ENCODE data around the gene STAMBP. TPM values are rescaled to one million over a fixed set of nuclear protein-coding genes. Genes with fewer than 3 reads are reported as not detected.

Gene STAMBP
- total and polyA plus RNA-seq, 2 of the 4 experiments (the other 2 are of a cell fraction) = 29.7 to 38.7 TPM

- ChIA-PET CTCF (no interaction called here), POLR2A (ENCODE audit: unreplicated experiment) (no interaction called here)
- Histone ChIP-seq H4K5ac (ENCODE audit: low read depth, low read length) (no peak overlapping the region), H3K4ac (ENCODE audit: low read depth, low read length) (no peak overlapping the region), H3K4me2 (ENCODE audit: low read depth, low read length) (no peak overlapping the region), H2BK5ac (ENCODE audit: low read depth, low read length, poor library complexity, severe bottlenecking) (no peak overlapping the region), H3K79me1 (ENCODE audit: low read depth in 1 of 2, low read length in 2 of 2) (peaks cover 0 to 7% of the 10 kb centered on the region in 2 experiments; a peak in 2 of 4 replicates), H2BK15ac (ENCODE audit: low read depth, low read length) (no peak overlapping the region), H3K9me3 (ENCODE audit: control insufficient read depth, insufficient read depth, low read length) (no peaks in the 10 kb centered on the region), H3K36me3 (ENCODE audit: control insufficient read depth, insufficient read depth, low read length) (peaks cover 58% of the 10 kb centered on the region), H3K27me3 (ENCODE audit: control insufficient read depth, insufficient read depth, low read length) (no peaks in the 10 kb centered on the region), H2AK9ac (replicated peaks; ENCODE audit: low read depth, low read length, poor library complexity) (no peak overlapping the region), H3K9me1 (ENCODE audit: insufficient read depth, low read length) (no peaks in the 10 kb centered on the region; the same call in 1 of the 2 replicates), H3K14ac (replicated peaks; ENCODE audit: low read depth, low read length) (no peak overlapping the region), H2AK5ac (ENCODE audit: low read depth, low read length) (no peak overlapping the region), H4K20me1 (ENCODE audit: insufficient read depth, low read length) (peaks cover 35% of the 10 kb centered on the region), H3K23ac (ENCODE audit: low read depth, low read length) (no peak overlapping the region), H4K8ac (ENCODE audit: low read depth in 2 of 2, low read length in 2 of 2) (no peak overlapping the region), H3K27ac (ENCODE audit: insufficient read depth, low read length) (no peak overlapping the region), H3K9ac (ENCODE audit: low read depth, low read length) (no peak overlapping the region), H3K4me3 (ENCODE audit: insufficient read depth, low read depth, low read length) (no peak overlapping the region), H4K91ac (ENCODE audit: insufficient read depth, low read depth, low read length) (no peak overlapping the region), H2AFZ (replicated peaks; ENCODE audit: low read length, poor library complexity) (no peak overlapping the region), H3K56ac (ENCODE audit: extremely low read depth, insufficient read depth, low read length) (no peak overlapping the region), H2BK20ac (ENCODE audit: low read depth, low read length) (no peak overlapping the region), H3K4me1 (ENCODE audit: control insufficient read depth, insufficient read depth, low read length) (no peaks in the 10 kb centered on the region), H3K18ac (ENCODE audit: low read depth, low read length) (no peak overlapping the region), H2BK120ac (ENCODE audit: low read depth, low read length) (no peak overlapping the region)
- no peak for DNase-seq
- dilution Hi-C loops (cut with HindIII; ENCODE audit: low sequenced_read_pairs, unreplicated experiment) = no loop called here
- WGBS, 2 experiments (ENCODE audit: extremely low coverage in 2 of 2, insufficient read length in 1 of 2) = 40% methylated on average over 1 of the region's 4 CpGs; no CpG with 5 or more reads in 1 of the 2 experiments
- BruUV-seq (replicated peaks) = no TSS peak
- in situ Hi-C loops (cut with MboI; ENCODE audit: low sequenced_read_pairs) = no loop called here
- intact Hi-C loops (cut with micrococcal nuclease) = no loop called here
- ATAC-seq (ENCODE audit: low read depth) = no peak
- TF ChIP-seq MXI1 (IDR thresholded peaks at IDR 0.05; ENCODE audit: borderline replicate concordance, low read depth, low read length) = no peak
- TF ChIP-seq RFX5 (IDR thresholded peaks at IDR 0.05; ENCODE audit: low read depth, low read length) = no peak
- TF ChIP-seq CEBPB (IDR thresholded peaks at IDR 0.05; ENCODE audit: low read depth, low read length) = no peak
- TF ChIP-seq USF2 (IDR thresholded peaks at IDR 0.05; ENCODE audit: low read depth, low read length) = no peak
- TF ChIP-seq SMC3 (IDR thresholded peaks at IDR 0.05; ENCODE audit: low read depth, low read length) = no peak
- TF ChIP-seq BHLHE40 (IDR thresholded peaks at IDR 0.05; ENCODE audit: low read depth, low read length) = no peak
- no peak for TF ChIP-seq RCOR1 (IDR thresholded peaks at IDR 0.05; ENCODE audit: insufficient replicate concordance, low read length)
- no peak for TF ChIP-seq NFE2L2 (IDR thresholded peaks at IDR 0.05; ENCODE audit: low read depth, low read length)
- TF ChIP-seq ELK1 (IDR thresholded peaks at IDR 0.05; ENCODE audit: borderline replicate concordance, low read depth, low read length) = no peak
- no peak for TF ChIP-seq POLR2A (IDR thresholded peaks at IDR 0.05; ENCODE audit: low read depth, low read length)
- no peak for TF ChIP-seq RAD21 (IDR thresholded peaks at IDR 0.05; ENCODE audit: low read length)
These were observed 89.0 kb downstream of the STAMBP start for GRCh38 chr2:73917696-73918207.

All from IMR-90 (cell line).